GM19043 (cell line): ENCODE results near the gene PRR19.

Experiments
- ATAC-seq: cut with Tn5 transposase; IDR thresholded peaks from one replicate; pipeline ENCODE4 v1.9.1; 2021; ENCODE audit warnings: low read depth; ENCODE audit not compliant: unreplicated experiment

Gene PRR19

GRCh38 chr19:42344336-42344893 is 42.5 kb downstream of the PRR19 start:
- ATAC-seq = no peak

GRCh38 chr19:42345191-42345812 is 43.4 kb downstream of the PRR19 start:
- no peak for ATAC-seq

- no peak for ATAC-seq
Measured at GRCh38 chr19:42348211-42348610, 46.3 kb downstream of the PRR19 start.

GRCh38 chr19:42349378-42350107 is 47.6 kb downstream of the PRR19 start:
- ATAC-seq = no peak

- ATAC-seq = no peak
Measured at GRCh38 chr19:42350417-42350816, 48.5 kb downstream of the PRR19 start.

GRCh38 chr19:42351079-42351735 is 49.3 kb downstream of the PRR19 start:
- no peak for ATAC-seq

GRCh38 chr19:42352301-42353259 is 50.6 kb downstream of the PRR19 start:
- ATAC-seq = no peak

GRCh38 chr19:42353341-42354015 is 51.5 kb downstream of the PRR19 start:
- ATAC-seq = no peak

GRCh38 chr19:42355896-42356295 is 54.0 kb downstream of the PRR19 start:
- no peak for ATAC-seq

GRCh38 chr19:42356686-42357085 is 54.8 kb downstream of the PRR19 start:
- no peak for ATAC-seq

- no peak for ATAC-seq
Measured at GRCh38 chr19:42357290-42357689, 55.4 kb downstream of the PRR19 start.
